NCI-H146 treated with DMSO at 0.1 percent for 48 hours (cell line): ENCODE measurements around the gene TNKS1BP1.
"Not testable (repeated sequence)": the region's sequence is repeated elsewhere in the genome, so short reads cannot be mapped to it uniquely, and the experiment has no call there.

Source experiments
- DNase-seq: peaks from one replicate; lab custom pipeline; 2025; ENCODE audit not compliant: unreplicated experiment; lab: John Stamatoyannopoulos, UW

The TNKS1BP1 gene

DNA sequence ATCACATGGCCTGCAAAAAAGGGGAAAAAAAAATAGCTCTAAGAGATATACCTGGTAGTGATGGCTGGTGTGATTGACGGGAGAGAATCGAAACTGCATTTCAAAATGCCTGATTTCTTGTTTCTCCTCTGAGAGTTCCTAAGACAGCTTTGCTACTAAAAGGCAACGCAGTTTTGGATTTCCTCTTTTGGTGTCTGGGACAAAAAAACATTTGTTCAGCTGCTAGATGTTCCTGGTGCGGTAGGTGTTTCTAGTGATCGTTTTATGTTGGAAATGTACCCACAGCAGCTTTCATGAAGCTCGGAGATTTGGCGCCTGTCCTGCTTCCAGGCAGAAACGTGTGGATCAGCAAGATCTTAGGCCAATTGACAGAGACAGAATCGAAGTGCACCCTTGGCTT, 31.5 kb upstream of the TNKS1BP1 start:
- no peak for DNase-seq

DNA sequence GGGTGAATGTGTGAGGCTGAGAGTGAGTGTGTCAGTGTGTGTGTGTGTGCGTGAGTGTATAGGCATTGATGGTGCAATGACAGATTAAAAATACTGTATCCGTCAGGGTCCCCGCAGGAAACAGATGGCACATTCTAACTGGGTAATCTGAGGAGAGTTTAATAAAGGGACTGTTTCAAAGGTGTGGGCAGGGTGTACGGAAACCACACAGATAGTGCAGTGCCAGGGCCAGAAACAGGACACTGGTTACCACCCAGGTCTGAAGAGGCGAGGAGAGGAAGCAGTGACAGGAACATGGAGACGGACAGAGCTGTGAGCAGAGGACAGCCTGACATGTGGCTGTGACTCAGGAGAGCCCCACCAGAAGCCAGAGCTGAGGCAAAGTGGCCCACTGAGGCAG, 29.9 kb upstream of the TNKS1BP1 start:
- no peak for DNase-seq

DNA sequence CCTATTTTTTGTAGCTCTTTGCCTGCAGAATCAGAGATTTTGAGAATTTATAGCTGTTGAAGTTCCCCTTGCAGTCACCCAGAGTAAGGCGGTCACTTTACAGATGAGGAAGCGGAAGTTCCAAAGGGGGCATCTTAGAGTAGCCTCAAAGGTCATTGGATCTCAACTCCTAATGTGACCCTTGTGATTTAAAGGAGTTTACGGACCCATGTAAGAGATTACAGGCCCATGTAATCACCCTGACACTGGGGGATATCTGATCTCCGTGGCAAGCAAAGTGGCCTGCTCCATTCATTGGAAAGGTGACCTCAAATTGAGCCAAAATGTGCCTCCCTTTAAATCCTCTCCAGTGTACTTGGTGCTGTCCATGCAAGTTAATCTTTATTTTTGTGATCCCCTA, 29.1 kb upstream of the TNKS1BP1 start:
- no peak for DNase-seq

DNA sequence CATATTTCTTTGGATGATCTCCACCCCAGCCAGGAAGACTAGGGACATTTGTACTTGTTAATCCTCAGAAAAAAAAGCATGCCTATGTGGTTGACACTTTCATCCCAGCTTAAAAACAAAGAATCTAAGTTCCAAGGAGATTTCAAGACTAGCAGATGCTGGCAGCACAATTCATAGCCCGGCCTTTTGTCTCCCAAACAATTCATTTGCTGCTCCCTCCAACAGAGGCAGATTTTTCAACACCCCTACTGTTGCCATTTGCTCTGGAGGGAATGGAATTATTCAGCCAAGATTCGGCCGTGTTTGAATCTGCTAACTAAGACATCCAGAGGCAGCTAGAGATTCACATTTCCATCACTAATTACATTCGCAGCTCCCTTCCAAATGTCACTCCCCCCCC, 28.7 kb upstream of the TNKS1BP1 start:
- no peak for DNase-seq

DNA sequence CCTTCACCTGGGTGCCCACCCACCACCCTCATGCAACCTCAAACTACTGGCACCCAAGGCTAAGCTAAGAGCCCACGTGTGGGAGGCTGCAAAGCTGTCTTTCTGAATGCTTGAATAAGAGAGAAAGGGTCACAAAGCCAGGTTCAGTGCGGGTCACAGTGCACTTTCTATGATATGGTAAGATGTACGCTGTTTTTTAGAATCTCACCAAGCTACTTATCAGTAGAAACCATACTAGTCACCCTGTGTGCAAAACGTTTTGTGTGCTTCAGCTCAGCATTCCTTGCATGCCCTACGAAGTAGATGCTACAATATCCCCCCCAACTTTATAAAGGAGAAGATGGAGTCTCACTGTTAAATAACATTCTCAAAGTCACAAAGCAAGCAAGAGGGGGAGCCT, 28.3 kb upstream of the TNKS1BP1 start:
- DNase-seq, result no peak

DNA sequence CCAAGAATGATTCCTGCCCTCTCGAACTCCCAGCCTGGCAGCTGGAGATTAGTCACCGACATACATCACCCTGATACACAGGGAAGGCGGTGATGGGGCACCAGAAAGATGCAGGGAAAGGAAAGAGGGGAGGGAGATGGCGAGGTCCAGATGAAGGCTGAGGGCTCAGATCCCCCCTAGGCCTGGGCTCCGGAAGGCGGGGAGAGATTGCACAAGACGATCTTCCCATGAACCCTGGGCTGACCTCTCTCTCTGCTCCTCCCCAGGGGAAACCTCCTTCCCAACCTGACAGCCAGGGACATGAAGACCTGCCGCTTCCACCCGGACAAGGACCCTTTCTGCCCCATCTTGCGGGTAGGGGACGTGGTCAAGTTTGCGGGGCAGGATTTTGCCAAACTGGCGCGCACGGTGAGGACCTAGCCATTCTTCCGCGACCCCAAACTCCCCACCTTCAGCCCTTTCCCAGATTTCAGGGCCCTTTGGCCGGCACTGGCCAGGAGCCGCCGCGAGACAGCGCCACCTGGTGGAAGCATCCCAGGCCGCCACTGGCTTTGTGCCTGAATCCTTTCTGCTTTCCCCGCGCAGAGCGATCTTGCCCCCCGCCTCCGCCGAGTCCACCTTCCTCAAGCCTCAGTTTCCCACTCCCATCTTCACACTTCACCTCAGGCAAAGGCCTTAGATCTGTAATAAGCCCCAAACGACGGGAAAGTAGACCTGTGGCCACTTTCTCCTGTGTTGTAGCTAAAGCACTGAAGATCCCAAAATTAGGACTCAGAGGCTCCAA, 24.9 kb upstream of the TNKS1BP1 start:
- no peak for DNase-seq

DNA sequence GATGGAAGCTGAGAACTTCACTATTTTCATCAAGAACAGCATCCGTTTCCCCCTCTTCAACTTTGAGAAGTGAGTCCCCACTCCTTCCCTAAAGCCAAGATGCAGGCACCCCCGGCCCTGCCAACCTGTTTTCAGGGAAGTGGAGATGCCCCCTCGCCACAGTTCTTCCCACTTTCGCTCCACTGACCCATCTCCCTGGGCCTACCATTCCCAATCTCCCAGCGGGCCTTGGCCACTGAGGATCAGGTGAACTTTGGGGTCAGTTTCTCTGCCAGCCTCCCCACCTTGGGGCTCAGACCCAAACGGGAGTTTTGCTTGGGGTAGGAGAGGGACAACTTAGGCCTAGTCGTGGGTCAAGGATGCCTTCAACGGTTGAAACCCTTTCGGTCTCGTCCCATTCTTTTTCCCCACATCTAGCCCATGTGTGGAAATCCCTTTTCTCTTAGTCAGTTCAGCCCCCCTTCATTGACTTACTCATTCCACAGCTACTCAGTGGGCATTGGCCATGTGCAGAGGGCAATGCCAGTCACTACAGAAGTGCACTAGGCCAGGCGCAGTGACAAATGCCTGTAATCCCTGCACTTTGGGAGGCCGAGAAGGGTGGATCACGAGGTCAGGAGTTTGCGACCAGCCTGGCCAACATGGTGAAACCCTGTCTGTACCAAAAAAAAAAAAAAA, 24.0 kb upstream of the TNKS1BP1 start:
- no peak for DNase-seq

DNA sequence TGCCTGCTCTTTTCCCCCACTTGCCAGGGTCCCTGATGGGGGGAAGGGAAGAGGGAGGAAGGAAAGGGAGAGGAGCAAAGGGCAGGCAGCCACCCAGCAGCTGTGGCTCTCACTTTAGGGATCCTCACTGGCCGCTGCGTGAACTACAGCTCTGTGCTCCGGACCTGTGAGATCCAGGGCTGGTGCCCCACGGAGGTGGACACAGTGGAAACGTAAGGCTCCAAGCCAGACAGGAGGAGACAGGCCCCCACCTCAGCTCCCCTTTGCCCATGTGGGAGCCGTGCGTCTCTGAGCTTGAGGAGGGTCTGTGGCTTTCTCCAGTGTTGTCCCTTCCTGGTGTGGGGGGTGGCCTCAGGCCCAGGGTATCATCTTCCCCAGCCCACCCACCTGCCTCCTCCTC, 23.3 kb upstream of the TNKS1BP1 start:
- DNase-seq, result no peak

DNA sequence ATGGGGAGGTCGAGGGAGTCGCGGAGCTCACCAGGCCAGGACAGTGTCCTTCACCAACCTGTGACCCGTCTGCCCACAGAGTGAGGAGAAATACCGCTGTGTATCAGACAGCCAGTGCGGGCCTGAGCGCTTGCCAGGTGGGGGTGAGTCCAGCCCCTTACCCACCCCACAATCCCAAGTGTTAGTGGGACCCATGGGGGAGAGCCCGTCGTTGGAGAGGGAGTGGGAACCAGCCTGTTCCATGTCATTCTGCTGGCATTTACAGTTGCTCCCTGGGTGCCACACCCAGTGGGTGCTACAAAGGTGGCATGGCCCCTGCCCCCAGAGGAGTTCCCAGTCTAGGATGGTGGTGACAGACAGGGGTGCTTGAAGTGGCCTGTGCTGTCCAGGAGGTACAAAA, 22.6 kb upstream of the TNKS1BP1 start:
- no peak for DNase-seq

DNA sequence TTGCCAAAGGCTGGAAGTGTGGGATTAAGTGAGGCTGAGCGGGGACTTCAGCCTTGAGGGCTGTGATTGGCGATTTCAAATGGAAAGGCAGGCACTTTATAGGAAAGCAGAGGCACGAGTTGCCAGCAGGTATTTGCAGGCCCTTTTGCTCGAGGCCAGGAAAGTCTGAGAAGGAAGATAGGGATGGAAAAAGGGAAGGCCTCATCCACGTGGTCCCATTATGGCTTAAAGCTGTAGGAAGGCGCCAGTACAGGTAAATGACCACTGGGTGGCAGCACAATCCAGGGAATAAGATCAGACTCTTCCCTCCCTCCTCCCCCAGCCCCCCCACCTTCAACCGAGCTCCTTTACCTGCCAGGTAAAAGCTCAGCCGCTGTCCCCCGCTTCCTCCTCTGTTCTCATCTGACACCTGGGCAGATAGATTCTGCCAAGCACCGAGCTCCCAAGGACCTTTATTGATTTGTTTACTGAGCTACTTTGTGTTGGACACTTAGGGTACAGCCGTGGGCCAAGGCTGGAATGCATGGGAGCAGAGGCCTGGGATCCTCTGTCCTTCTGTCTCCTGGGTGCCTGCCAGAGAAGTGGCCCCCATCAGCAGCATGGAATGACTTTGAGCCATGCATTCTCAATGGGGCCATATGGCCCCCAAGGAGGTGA, 20.9 kb upstream of the TNKS1BP1 start:
- peak; percentile 76 for DNase-seq

DNA sequence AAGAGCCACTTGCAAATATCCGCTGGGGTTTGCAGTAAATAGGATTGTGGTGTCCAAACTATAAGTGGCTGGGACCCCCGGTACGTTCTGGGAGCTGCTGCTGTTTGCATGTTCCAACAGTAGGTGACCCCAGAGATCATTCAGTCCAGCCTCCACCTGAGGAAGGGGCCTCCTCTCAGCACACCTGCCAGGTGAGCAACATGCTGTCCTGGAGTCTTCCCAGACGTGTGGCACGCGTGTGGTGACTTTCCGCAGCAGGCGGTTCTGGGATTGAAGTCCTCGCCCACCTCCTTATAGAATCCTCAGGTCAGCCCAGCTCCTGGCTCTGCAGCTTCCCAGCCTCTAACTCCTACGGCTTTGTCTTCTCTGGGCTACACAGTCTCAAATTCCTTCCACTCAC, 20.1 kb upstream of the TNKS1BP1 start:
- no peak for DNase-seq

DNA sequence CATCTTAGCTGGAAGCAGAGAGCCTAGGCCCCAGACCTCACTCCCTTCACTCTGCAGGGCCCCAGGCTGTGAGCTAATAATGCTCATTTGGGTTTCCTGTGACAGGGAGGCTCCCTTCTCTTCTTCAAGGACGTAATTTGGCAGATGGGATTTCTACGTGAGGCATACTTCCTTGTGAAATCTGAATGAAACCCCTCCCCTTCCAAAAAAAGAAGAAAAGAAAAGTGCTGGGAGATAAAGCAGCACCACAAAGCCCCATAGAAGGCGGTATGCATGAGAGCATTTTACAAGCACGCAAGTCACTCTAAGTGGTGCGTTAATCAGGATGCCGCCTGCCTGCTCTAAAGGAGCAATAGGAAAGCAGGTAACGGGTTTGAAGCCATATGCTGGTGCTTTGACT, 19.1 kb upstream of the TNKS1BP1 start:
- DNase-seq, result no peak

DNA sequence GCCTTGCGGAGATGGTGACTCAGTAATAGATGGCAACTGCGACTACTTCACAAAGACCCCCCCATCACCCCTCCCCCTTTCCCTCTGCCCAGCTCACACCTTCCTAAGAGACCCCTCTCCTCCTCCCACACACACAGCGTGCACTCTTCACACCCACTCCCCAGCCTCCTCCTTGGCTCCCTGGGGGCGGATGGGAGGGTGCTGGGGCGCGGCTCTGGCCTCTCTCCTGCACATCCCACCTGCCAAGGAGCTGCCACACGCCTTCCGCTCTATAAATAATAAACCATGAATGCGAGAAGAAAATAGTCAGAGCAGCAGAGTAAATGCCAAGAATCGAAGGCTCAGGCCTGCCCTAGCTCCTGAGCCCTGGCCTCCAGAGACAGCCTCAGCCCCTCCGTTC, 17.9 kb upstream of the TNKS1BP1 start:
- no peak for DNase-seq

DNA sequence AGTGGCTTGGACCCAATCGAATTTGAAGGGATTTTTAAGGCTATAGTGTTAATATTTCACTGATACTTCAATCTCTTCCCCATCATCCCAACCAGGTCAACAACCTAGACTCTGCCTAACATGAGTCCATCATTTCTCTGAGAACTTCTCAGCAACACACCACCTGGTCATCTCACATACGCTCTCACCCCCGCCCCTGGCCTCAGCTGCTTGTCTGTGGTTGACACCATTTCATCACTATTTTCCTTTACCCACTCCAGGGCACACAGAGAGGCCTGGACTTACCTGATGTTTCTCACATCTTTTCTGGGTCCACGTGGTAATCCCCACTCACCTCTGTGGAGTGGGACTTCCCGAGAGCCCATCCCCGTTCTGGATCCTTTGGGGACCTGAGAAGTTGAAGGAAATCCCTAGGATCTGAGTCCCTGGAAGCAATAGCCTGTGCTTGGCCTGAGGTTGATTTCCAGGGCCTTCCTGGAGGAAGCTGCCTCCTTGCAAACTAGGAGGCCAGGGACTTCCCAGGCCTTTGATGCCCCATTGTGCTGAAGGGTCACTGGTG, 16.6 kb upstream of the TNKS1BP1 start:
- DNase-seq, result no peak

DNA sequence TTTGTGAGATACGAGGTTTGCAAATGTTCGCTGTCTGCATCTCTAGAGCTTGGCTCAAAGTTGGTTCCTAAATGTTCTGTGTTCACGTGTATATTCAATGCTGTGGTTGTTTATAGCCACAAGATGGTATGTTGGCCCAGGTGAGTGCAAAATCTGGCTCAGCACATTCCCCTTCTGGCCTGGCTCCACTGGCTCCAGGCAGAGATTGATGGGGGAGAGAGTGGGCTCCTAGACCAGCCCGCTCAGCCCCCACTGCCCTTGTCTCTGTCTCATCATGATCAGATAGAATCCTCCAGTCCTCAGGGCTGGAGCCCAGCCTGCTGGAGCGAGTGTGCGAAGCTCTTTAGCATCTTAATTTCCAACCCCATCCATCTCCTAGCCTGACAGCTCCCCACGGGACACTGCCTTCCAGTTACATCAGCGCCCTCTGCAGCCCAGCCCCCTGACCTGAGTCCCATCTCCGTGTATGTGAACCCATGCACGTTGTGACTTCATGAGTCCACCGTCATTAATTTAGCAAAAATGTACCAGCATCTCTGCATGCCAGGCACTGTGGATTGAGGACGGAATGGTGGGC, 15.4 kb upstream of the TNKS1BP1 start:
- no peak for DNase-seq

DNA sequence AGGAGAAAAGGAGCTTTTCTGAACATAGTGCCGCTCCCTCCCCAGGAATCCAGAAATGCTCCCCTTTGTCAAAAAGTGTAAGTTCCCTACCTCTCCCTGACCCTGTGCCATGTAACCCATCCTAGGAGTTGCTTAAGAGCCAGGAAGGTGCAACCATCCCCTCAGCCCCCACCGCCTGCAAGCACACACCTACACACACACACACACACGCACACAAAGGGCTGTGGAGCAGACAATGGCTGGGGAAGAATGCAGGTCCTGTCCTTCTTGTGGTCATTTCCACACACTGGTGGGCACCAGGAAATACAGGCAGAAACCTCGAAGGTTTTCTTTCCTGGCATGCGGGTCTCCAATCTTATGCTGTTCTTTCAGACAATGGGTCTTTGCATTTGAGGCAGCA, 14.6 kb upstream of the TNKS1BP1 start:
- DNase-seq, result no peak

DNA sequence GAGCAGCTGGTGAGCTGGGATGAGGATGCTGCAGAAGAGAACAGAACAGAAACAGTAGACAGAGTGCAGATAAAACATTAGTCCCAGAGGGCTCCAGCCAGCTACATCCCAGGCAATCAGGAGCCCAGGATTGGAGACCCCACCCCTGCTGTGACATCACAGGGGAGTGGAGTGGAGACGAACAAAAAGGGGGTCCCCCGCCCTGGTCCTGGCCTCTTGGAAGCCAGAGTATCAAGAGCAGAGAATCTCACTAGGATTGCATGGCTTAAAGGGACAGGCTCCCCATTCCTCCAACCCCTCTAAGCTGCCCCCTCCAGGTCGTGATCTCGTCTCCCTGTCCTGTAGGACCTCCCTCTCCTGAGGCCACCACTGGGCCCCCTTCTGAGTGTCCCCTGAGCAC, 13.4 kb upstream of the TNKS1BP1 start, which contains the start of gene P2RX3:
Gene P2RX3 (plus strand): TSS at position 211 of the 400 bp plus-strand sequence. CDS start 199 bp downstream, outside the sequence.
- DNase-seq, result no peak

DNA sequence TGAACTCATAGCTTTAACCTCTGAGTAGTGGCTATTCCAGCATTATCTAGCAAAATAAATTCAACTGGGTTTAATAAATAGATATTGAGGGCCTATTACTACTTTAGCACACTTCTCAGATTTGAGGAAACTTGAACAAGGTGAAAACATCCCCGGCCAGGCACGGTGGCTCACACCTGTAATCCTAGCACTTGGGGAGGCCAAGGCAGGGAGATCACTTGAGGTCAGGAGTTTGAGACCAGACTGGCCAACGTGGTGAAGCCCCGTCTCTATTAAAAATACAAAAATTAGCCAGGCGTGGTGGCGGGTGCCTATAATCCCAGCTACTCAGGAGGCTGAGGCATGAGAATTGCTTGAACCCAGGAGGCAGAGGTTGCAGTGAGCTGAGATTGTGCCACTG, 12.1 kb upstream of the TNKS1BP1 start:
- DNase-seq, result not testable (repeated sequence)

DNA sequence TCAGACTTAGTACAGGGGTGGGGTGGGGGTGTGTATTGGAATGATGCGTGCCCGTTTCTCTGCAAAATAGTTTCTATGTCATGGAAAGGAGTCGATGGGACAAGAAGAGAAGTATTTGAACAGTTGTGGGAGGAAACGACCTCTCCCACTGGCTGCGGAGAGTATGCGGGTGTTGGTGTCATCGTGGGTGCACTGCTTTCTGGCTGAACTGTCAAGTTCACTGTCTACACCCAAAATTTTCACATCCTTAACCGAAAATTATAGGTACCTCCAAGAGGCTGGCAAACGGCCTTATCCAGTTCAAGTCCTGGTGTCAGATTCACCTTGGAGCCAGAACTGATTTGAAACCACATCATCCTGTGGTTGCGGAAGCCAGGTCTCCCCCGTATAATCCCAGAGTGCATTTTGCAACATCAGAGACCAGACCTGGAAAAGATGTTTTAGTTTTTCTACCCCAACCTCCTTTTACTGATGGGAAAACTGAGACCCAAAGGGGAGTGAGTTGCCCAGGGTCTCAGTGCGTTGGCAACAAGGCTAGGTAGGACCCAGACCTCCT, 11.4 kb upstream of the TNKS1BP1 start:
- no peak for DNase-seq

DNA sequence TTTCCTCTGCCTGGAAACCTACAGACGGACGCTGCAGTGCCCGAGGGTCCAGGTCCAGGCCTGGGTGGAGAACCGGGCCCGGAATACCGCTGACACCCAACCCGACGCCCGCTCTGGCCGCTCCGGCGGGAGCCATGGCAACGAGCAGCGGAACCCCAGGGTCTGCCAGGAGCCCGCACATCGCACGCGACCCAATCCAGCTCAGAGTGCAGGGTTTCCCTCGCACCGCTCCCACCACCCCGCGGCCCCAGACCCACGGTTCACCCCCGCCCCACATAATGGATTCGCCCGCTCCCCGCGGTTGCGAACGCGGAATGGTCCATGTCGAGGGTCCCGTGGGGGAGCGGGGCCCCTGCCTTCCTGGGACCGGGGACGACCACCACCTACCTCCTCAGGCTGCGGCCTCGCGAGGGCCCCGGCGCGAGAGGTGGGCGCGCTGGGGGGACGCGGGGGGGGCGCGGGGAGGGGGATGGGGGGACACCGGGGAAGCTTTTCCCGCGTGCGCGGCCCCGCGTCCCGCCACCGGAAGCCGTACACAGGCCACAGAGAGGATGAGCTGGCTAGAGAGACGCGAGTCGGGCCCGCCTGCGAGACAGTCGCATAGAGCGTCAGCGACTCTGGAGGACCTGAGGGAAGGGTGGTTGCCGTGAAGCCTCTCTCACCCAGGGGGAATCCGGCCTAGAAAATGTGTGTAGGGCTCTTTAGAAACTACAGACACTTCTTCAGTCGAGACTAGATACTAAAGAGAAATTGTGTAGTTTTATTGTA, 10.8 kb upstream of the TNKS1BP1 start, which contains the start of gene SSRP1:
Gene SSRP1 (minus strand): TSS at position 550 of the 768 bp plus-strand sequence. CDS start 771 bp downstream, outside the sequence.
- peak; percentile 78 for DNase-seq
